ENCODE measurements around the gene CDC14A.
"Not testable (repeated sequence)": the region's sequence is repeated elsewhere in the genome, so short reads cannot be mapped to it uniquely, and the experiment has no call there.

The CDC14A gene

GRCh38 chr1:100398648-100399047, 46.3 kb downstream of the CDC14A start:
- DNase-seq (ENCODE audit: low read depth) = no peak
- H3K4me3 ChIP-seq (ENCODE audit: low read depth, low read length) = no peak overlapping the region
- no peak for TF ChIP-seq CTCF (IDR thresholded peaks at IDR 0.05; ENCODE audit: low read depth, low read length, missing control alignments)

GRCh38 chr1:100400404-100400803, 48.1 kb downstream of the CDC14A start:
- H3K4me3 ChIP-seq (ENCODE audit: low read depth, low read length) = no peak overlapping the region
- peak; percentile 33 for DNase-seq (ENCODE audit: low read depth)
- TF ChIP-seq CTCF (IDR thresholded peaks at IDR 0.05; ENCODE audit: low read depth, low read length, missing control alignments) = no peak

GRCh38 chr1:100404821-100405220, 52.5 kb downstream of the CDC14A start:
- no peak overlapping the region for H3K4me3 ChIP-seq (ENCODE audit: low read depth, low read length)
- no peak for DNase-seq (ENCODE audit: low read depth)
- no peak for TF ChIP-seq CTCF (IDR thresholded peaks at IDR 0.05; ENCODE audit: low read depth, low read length, missing control alignments)

GRCh38 chr1:100405902-100406301, 53.6 kb downstream of the CDC14A start:
- not testable (repeated sequence) for DNase-seq (ENCODE audit: low read depth); H3K4me3 ChIP-seq (ENCODE audit: low read depth, low read length)

- not testable (repeated sequence) for H3K4me3 ChIP-seq (ENCODE audit: low read depth, low read length); DNase-seq (ENCODE audit: low read depth)
Observed at GRCh38 chr1:100407390-100407789, 55.1 kb downstream of the CDC14A start.

GRCh38 chr1:100411019-100411418, 58.7 kb downstream of the CDC14A start:
- no peak overlapping the region for H3K4me3 ChIP-seq (ENCODE audit: low read depth, low read length)
- TF ChIP-seq CTCF (IDR thresholded peaks at IDR 0.05; ENCODE audit: low read depth, low read length, missing control alignments) = no peak
- no peak for DNase-seq (ENCODE audit: low read depth)

- DNase-seq (ENCODE audit: low read depth) = no peak
- no peak overlapping the region for H3K4me3 ChIP-seq (ENCODE audit: low read depth, low read length)
- no peak for TF ChIP-seq CTCF (IDR thresholded peaks at IDR 0.05; ENCODE audit: low read depth, low read length, missing control alignments)
Observed at GRCh38 chr1:100411574-100411973, 59.3 kb downstream of the CDC14A start.

- no peak overlapping the region for H3K4me3 ChIP-seq (ENCODE audit: low read depth, low read length)
- no peak for DNase-seq (ENCODE audit: low read depth)
- no peak for TF ChIP-seq CTCF (IDR thresholded peaks at IDR 0.05; ENCODE audit: low read depth, low read length, missing control alignments)
Observed at GRCh38 chr1:100413035-100413434, 60.7 kb downstream of the CDC14A start.

All from GM12864 (cell line).